Erythroblast (primary cell): ENCODE data around the gene TWNK.

Experiments
- GATA1 ChIP-seq: IDR thresholded peaks from 2 replicates; pipeline ENCODE4 v1.6.1; 2011; ENCODE audit warnings: low read depth, mild to moderate bottlenecking, control low read depth, low read length, moderate library complexity
- POLR2A ChIP-seq: IDR thresholded peaks from 2 replicates; pipeline ENCODE4 v1.6.1; 2011; ENCODE audit warnings: mild to moderate bottlenecking, low read length

DNA sequence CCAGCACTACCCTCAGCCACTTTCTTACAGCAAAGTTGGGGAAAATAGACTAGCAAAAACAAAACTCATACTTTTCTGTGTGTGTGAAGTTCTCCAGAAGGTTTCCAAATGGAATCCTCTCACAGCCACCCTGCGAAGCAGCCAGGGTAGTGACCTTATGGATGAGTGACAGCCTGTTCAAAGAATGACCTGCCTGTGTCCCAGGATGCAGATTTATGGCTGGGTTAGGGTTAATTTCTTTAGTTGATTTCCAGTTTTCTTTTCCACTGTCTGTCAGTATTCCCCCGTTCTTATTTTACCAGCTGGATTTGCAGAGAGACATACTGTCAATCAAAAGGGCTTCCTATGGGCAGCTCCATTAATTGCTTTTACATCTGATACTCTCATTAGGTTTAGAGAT, 20.5 kb upstream of the TWNK start:
- TF ChIP-seq POLR2A (no peak), GATA1 (no peak)
